Lung (tissue), 12 donors: ENCODE measurements around the gene RCOR1. TPM values are rescaled to one million over a fixed set of nuclear protein-coding genes. Genes with fewer than 3 reads are reported as not detected.
A peak's percentile ranks its signal among the peaks of the same experiment; 100 is the strongest.

Experiments
- ATAC-seq: fragments of 200-7000 bp; cut with Tn5 transposase; one replicate; pipeline ENCODE4 v1.9.1; 2020; ENCODE audit warnings: moderate number of reproducible peaks; ENCODE audit not compliant: insufficient read depth, low FRiP score
- DNase-seq, 3 donors: peaks; one replicate each; pipeline ENCODE4 v3.0.0-alpha.2; 2013 to 2017
- H3K27ac ChIP-seq, 2 donors: one replicate each; pipeline ENCODE4 v1.5.1; 2013; ENCODE audit warnings: mild to moderate bottlenecking in 2 of 2, moderate library complexity in 2 of 2, control low read depth in 1 of 2, inconsistent platforms in 1 of 2, low read depth in 1 of 2, low read length in 1 of 2
- H3K27me3 ChIP-seq, 3 donors: one replicate each; pipeline ENCODE4 v1.5.1; 2013; ENCODE audit warnings: low read length in 2 of 3; ENCODE audit not compliant: control insufficient read depth in 3 of 3, insufficient read depth in 3 of 3
- H3K36me3 ChIP-seq, 4 donors: one replicate each; pipeline ENCODE4 v1.5.1; 2013; ENCODE audit warnings: low read length in 4 of 4, mild to moderate bottlenecking in 1 of 4, moderate library complexity in 1 of 4; ENCODE audit not compliant: control insufficient read depth in 4 of 4, insufficient read depth in 4 of 4
- H3K4me1 ChIP-seq, 5 donors: one replicate each; pipeline ENCODE4 v1.5.1; 2013; ENCODE audit warnings: low read length in 5 of 5, mild to moderate bottlenecking in 2 of 5, moderate library complexity in 1 of 5; ENCODE audit not compliant: control insufficient read depth in 5 of 5, insufficient read depth in 5 of 5
- H3K4me3 ChIP-seq: one replicate; pipeline ENCODE4 v1.5.1; 2013; ENCODE audit warnings: mild to moderate bottlenecking, control low read depth, moderate library complexity
- H3K9ac ChIP-seq, 2 donors: one replicate each; pipeline ENCODE4 v1.5.1; 2013; ENCODE audit warnings: low read length in 2 of 2, control low read depth in 1 of 2; ENCODE audit not compliant: insufficient read depth in 1 of 2
- H3K9me3 ChIP-seq, 4 donors: one replicate each; pipeline ENCODE4 v1.5.1; 2013; ENCODE audit warnings: low read length in 3 of 4, mild to moderate bottlenecking in 1 of 4, moderate library complexity in 1 of 4; ENCODE audit not compliant: control insufficient read depth in 4 of 4, insufficient read depth in 3 of 4
- WGBS, 2 donors: extraction: QIAGEN DNeasy Blood & Tissue Kit; methylation state at CpG; one replicate each; pipeline ENCODE4 v1.1.7; 2013; 5-methylcytosine and 5-hydroxymethylcytosine counted together
- polyA plus RNA-seq, 2 donors: library from polyadenylated mRNA; stranded (reverse); fragments of 200-250 nt; gene quantifications; one replicate each; pipeline ENCODE4 v1.2.1, GENCODE V29; 2013
- total RNA-seq, 2 donors: library from RNA; depleted of rRNA in 1 of 2; stranded (reverse); fragments of >200 nt in 1 of 2; gene quantifications; one replicate each; pipeline ENCODE4 v1.2.1, GENCODE V29; 2014 to 2021
- TF ChIP-seq, protein P1 (sequence below): IDR thresholded peaks from 2 replicates; pipeline ENCODE4 v1.5.1; 2012; ENCODE audit warnings: mild to moderate bottlenecking; ENCODE audit errors: control extremely low read depth, extremely low read depth
- donor health status: control.
- donor health status: control.
- donor health status: Bipolar disorder and iron deficiency.
- donor health status: healthy.
- donor health status: DM: yes; HTN: yes; CAD: no.

The RCOR1 gene
- total and polyA plus RNA-seq, 4 donors, result 7.9 to 63.9 (median 22.4) TPM

DNA sequence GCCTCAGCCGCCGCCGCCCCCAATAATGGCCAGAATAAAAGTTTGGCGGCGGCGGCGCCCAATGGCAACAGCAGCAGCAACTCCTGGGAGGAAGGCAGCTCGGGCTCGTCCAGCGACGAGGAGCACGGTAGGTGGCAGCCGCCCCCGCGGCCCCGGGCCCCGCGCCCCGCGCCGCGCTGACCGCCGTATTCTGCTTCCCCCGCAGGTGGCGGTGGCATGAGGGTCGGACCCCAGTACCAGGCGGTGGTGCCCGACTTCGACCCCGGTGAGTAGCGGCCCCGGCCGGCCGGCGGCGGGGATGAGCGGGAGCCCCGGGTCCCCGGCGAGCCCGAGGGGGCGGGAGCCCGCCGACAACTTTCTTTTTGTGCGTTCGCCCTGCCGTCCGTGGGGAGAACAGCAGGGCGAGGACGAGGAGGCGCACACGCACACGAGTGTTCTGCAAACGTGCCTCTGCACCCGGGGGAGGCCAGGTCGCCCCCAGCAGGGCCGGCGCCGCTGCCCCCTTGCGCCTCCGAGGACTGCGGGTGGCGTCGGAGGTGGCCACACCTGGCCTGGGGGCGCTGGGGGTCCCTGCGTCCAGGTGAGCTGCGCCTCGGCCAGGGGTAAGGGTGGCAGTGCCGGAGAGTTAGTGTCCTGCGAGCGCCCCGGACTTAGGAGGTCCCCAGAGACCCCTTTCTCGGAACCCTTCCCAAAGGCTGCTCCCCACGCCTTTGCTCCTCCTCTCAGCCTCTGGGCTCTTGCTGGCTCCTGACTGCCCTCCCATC lies 794 bp downstream of the RCOR1 start:
- Histone ChIP-seq H3K36me3 (no peaks in the 10 kb centered on the region), H3K4me1 (peaks cover 0 to 25% (median 7%) of the 10 kb centered on the region in 5 donors), H3K9ac (peak overlapping the region; percentile 31 to 73), H3K4me3 (peak overlapping the region; percentile 86), H3K27ac (peak overlapping the region; percentile 91 to 92), H3K9me3 (no peaks in the 10 kb centered on the region), H3K27me3 (no peaks in the 10 kb centered on the region)
- TF ChIP-seq, protein P1, sequence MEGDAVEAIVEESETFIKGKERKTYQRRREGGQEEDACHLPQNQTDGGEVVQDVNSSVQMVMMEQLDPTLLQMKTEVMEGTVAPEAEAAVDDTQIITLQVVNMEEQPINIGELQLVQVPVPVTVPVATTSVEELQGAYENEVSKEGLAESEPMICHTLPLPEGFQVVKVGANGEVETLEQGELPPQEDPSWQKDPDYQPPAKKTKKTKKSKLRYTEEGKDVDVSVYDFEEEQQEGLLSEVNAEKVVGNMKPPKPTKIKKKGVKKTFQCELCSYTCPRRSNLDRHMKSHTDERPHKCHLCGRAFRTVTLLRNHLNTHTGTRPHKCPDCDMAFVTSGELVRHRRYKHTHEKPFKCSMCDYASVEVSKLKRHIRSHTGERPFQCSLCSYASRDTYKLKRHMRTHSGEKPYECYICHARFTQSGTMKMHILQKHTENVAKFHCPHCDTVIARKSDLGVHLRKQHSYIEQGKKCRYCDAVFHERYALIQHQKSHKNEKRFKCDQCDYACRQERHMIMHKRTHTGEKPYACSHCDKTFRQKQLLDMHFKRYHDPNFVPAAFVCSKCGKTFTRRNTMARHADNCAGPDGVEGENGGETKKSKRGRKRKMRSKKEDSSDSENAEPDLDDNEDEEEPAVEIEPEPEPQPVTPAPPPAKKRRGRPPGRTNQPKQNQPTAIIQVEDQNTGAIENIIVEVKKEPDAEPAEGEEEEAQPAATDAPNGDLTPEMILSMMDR, result no peak
- ATAC-seq (no peak), DNase-seq (peak; percentile 55 to 76 (median 63))
- WGBS, 2 donors, result 0% methylated on average over 37 to 75 of the region's 75 CpGs

DNA sequence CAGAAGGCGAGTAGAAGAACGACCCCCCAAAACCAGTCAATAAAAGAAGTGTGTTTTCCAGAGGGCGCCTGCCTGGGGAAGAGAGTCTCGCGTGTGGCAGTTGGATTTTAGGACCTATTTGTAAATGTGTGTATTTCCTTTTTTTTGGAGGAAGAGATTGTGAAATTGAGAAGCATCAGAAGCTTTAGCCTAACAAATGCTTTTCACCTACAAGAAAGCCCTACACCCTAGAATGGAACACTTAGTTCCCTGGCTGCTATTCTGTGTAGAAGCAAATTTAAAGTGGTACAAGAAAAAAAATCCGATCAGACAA lies 1.3 kb downstream of the RCOR1 start:
- Histone ChIP-seq H3K4me3 (peak overlapping the region; percentile 86), H3K27ac (peak overlapping the region; percentile 91 to 92), H3K9me3 (no peaks in the 10 kb centered on the region), H3K9ac (peak overlapping the region; percentile 31 to 73), H3K27me3 (no peaks in the 10 kb centered on the region), H3K4me1 (peaks cover 0 to 25% (median 7%) of the 10 kb centered on the region in 5 donors), H3K36me3 (no peaks in the 10 kb centered on the region)
- WGBS, 2 donors, result 0 to 2% methylated on average over 6 of the region's 6 CpGs
- peak in 1 of 3 donors; percentile 78 for DNase-seq
- TF ChIP-seq, protein P1, result no peak
- no peak for ATAC-seq

DNA sequence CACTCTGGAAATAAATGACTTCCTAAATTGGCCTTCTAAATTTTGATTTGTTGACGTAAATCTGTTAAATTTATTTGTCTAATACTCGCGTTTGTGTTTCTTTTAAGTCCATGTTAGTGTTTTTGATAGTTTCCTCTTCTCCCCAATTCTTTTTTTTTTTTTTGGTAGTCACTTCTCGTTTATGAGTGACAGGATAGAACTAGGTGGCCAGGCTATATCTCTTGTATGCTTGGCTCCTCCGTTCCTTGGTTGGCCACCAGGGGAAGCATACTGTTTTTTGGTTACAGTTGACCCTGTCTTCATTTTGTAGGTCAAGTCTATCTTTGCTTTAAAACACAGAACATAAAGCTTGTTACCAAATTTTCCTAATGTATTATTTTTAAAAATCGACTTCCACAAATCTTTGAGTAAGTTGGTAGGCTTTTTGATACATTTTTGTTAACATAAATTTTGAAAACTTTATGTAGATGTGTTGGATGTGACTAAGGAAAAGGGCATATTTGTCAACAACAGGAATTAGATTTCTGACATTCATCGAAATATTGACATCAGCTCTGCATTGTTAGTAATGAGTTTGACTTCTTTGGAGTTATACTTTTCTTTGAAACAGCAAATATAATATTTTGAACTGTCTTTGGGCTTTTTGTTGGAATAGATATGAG lies 2.2 kb downstream of the RCOR1 start:
- no peak overlapping the region for H3K4me3 ChIP-seq
- peaks cover 0 to 25% (median 7%) of the 10 kb centered on the region in 5 donors for H3K4me1 ChIP-seq
- 17 to 20% methylated on average over 7 of the region's 7 CpGs for WGBS, 2 donors
- no peaks in the 10 kb centered on the region for H3K27me3 ChIP-seq
- peak overlapping the region in 1 of 2 donors; percentile 73 for H3K9ac ChIP-seq
- no peak overlapping the region for H3K27ac ChIP-seq
- H3K36me3 ChIP-seq, result no peaks in the 10 kb centered on the region
- peak; percentile 66 to 73 (median 72) for DNase-seq
- H3K9me3 ChIP-seq, result no peaks in the 10 kb centered on the region
- TF ChIP-seq, protein P1, result peak; percentile 62
- no peak for ATAC-seq
